GM18499 (cell line): ENCODE measurements around the gene FOXR2.

Experiments used
- ATAC-seq: cut with Tn5 transposase; IDR thresholded peaks from one replicate; pipeline ENCODE4 v1.9.1; 2021; ENCODE audit warnings: moderate number of reproducible peaks; ENCODE audit not compliant: insufficient read depth, unreplicated experiment

Gene FOXR2, protein sequence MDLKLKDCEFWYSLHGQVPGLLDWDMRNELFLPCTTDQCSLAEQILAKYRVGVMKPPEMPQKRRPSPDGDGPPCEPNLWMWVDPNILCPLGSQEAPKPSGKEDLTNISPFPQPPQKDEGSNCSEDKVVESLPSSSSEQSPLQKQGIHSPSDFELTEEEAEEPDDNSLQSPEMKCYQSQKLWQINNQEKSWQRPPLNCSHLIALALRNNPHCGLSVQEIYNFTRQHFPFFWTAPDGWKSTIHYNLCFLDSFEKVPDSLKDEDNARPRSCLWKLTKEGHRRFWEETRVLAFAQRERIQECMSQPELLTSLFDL

GRCh38 chrX:55623100-55623499, at the start of gene FOXR2:
Gene FOXR2, plus strand, starts transcription at chrX:55623400. Its CDS starts 312 bp downstream, at chrX:55623712.
- ATAC-seq, result no peak

DNA sequence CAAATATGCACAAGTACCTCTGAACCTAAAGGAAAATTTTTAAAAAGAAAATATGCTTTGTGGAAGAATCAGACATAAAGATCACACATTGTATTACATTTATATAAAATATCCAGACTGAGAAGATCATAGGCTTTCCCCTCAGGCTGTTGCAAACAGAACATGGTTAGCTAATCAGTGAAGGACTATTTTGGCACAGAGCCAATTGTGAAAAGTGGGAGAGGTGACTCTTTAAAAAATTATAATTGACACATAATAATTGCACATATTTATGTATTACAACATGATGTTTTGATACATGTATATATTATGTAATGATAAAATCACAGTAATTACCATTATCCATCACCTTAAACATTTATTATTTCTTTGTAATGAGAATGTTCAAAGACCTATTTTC, 44.1 kb upstream of the FOXR2 start:
- ATAC-seq, result no peak

DNA sequence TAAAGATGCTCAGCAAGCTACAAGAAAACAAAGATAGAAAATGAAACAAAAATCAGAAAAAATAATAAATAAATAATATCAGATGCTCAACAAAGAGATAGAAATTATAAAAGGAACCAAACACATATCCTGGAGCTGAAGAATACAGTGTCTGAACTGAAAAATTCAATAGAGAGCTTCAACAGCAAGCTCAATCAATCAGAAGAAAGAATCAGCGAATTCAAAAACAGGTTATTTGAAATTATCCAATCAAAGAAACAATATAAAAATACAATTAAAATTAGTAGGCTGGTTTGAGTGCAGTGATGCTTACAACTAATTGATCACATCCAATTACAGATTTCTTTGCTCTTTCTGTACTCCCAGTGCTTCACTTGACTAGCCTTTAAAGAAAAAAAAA, 40.8 kb upstream of the FOXR2 start:
- ATAC-seq, result no peak

- no peak for ATAC-seq
Observed at GRCh38 chrX:55593296-55593695, 29.9 kb upstream of the FOXR2 start.

GRCh38 chrX:55593756-55594257, 29.4 kb upstream of the FOXR2 start:
- no peak for ATAC-seq

DNA sequence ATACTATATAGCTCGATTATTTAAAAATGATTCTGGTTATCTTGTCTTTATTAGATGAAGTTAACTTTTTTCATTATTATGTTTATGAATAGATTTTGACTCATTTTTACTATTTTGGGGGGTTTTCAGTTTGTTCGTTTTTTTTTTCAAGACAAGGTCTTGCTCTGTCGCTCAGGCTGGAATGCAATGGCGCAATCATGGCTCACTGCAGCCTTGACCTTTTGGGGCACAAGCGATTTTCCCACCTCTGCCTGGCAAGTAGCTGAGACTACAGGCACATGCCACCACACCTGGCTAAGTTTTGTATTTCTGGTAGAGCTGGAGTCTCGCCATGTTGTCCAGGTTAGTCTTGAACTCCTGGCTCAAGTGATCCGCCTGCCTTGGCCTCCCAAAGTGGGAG, 24.9 kb upstream of the FOXR2 start:
- no peak for ATAC-seq

DNA sequence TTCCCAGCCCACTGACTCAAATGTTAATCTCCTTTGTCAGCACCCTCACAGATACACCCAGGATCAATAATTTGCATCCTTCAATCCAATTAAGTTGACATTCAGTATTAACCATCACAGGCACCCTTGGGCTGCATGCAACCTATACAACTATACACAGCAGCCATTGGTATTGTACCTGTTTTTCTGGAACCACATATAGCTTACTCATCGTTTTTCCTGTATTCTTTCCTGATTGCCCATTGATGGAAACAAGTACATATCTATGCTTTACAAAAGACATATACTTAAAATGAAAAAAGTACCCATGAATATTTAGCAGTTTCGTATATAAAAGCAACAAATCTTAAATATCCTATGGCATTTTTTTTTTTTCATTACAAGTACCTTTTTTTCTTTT, 3.7 kb upstream of the FOXR2 start:
- no peak for ATAC-seq

GRCh38 chrX:55624403-55624802, 1.2 kb downstream of the FOXR2 start:
- no peak for ATAC-seq

GRCh38 chrX:55636109-55636508, 12.9 kb downstream of the FOXR2 start:
- no peak for ATAC-seq

GRCh38 chrX:55638933-55639332, 15.7 kb downstream of the FOXR2 start:
- ATAC-seq, result peak; percentile 67

DNA sequence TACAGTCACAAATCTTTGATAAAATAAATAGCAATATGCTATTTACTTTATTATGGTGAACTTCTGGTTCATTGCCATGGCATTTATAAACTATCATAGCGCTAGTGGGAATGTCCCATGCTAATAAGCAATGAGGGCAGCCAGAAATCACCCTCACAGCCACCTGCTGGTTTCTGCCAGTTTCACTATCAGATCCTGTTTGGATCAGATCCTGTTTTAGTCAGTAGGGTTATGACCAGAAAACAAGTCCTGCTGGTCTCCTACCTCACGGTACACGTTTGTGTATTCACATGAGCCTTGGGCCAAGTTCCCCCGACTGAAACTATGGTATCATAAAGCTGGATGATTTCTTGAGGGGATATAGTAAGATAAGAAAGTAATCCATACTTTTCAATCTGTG, 17.7 kb downstream of the FOXR2 start:
- ATAC-seq, result peak; percentile 57

DNA sequence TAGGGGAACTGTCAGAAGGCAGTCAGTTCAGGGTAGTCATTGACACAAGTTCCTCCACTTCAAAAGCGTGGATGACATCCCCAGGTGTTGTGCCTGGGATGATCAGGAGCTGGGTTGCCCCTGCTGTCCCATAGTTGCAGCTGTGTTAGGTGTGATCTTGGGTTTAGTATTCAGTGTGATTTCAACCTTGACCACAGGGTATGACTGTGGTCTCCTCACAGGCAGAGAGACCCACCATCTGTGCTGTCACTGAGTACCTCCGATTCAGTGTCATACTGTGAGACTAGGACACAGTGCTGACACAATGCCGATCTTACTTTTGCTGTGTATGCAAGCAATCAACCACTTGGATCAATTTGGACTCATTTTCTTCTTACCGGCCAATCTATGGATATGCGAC, 25.2 kb downstream of the FOXR2 start:
- no peak for ATAC-seq

GRCh38 chrX:55659931-55660330, 36.7 kb downstream of the FOXR2 start:
- no peak for ATAC-seq

- ATAC-seq, result no peak
Observed at GRCh38 chrX:55663584-55663983, 40.4 kb downstream of the FOXR2 start.

GRCh38 chrX:55668084-55668483, 44.9 kb downstream of the FOXR2 start:
- ATAC-seq, result no peak
